ENCODE data around the gene SNX9. TPM values are rescaled to one million over a fixed set of nuclear protein-coding genes. Genes with fewer than 3 reads are reported as not detected.

SNX9 gene
- total RNA-seq, 1 experiment from 2014 or later, result 16.6 TPM

GRCh38 chr6:157977176-157977804 lies 154.2 kb downstream of the SNX9 start:
- Mint-ChIP-seq H3K27ac (ENCODE audit: unreplicated experiment) (peak overlapping the region; percentile 2), H3K9me3 (ENCODE audit: low read depth, unreplicated experiment) (no peaks in the 10 kb centered on the region), H3K36me3 (ENCODE audit: insufficient read depth, unreplicated experiment) (peaks cover 25% of the 10 kb centered on the region), H3K4me1 (ENCODE audit: low read depth, unreplicated experiment) (peaks cover 25% of the 10 kb centered on the region), H3K27me3 (ENCODE audit: unreplicated experiment) (peaks cover 19% of the 10 kb centered on the region), H3K4me3 (ENCODE audit: low read depth, unreplicated experiment) (no peak overlapping the region)
- no peak for TF ChIP-seq CTCF (IDR thresholded peaks at IDR 0.05; ENCODE audit: unreplicated experiment)
- intact Hi-C loops (cut with micrococcal nuclease; ENCODE audit: unreplicated experiment), result no loop called here
- no peak for DNase-seq
- CTCF ChIA-PET, result no interaction called here
- no TSS peak for BruUV-seq (replicated peaks)

GRCh38 chr6:157978021-157978783 lies 155.2 kb downstream of the SNX9 start:
- Mint-ChIP-seq H3K27ac (ENCODE audit: unreplicated experiment) (no peak overlapping the region), H3K36me3 (ENCODE audit: insufficient read depth, unreplicated experiment) (peaks cover 35% of the 10 kb centered on the region), H3K4me1 (ENCODE audit: low read depth, unreplicated experiment) (peaks cover 29% of the 10 kb centered on the region), H3K4me3 (ENCODE audit: low read depth, unreplicated experiment) (no peak overlapping the region), H3K9me3 (ENCODE audit: low read depth, unreplicated experiment) (no peaks in the 10 kb centered on the region), H3K27me3 (ENCODE audit: unreplicated experiment) (peaks cover 19% of the 10 kb centered on the region)
- intact Hi-C loops (cut with micrococcal nuclease; ENCODE audit: unreplicated experiment), result no loop called here
- DNase-seq, result no peak
- CTCF ChIA-PET, result no interaction called here
- no TSS peak for BruUV-seq (replicated peaks)
- TF ChIP-seq CTCF (IDR thresholded peaks at IDR 0.05; ENCODE audit: unreplicated experiment), result no peak

GRCh38 chr6:157980288-157981131 lies 157.5 kb downstream of the SNX9 start:
- CTCF ChIA-PET, result no interaction called here
- peak overlapping the region; percentile 79 for H3K4me3 Mint-ChIP-seq (ENCODE audit: low read depth, unreplicated experiment)
- H3K36me3 Mint-ChIP-seq (ENCODE audit: insufficient read depth, unreplicated experiment), result peaks cover 36% of the 10 kb centered on the region
- no peaks in the 10 kb centered on the region for H3K9me3 Mint-ChIP-seq (ENCODE audit: low read depth, unreplicated experiment)
- no TSS peak for BruUV-seq (replicated peaks)
- H3K27me3 Mint-ChIP-seq (ENCODE audit: unreplicated experiment), result peaks cover 19% of the 10 kb centered on the region
- no peak for TF ChIP-seq CTCF (IDR thresholded peaks at IDR 0.05; ENCODE audit: unreplicated experiment)
- DNase-seq, result no peak
- intact Hi-C loops (cut with micrococcal nuclease; ENCODE audit: unreplicated experiment), result no loop called here
- no peak overlapping the region for H3K27ac Mint-ChIP-seq (ENCODE audit: unreplicated experiment)
- H3K4me1 Mint-ChIP-seq (ENCODE audit: low read depth, unreplicated experiment), result peaks cover 29% of the 10 kb centered on the region

GRCh38 chr6:157981132-157981394 lies 158.0 kb downstream of the SNX9 start:
- no TSS peak for BruUV-seq (replicated peaks)
- Mint-ChIP-seq H3K4me3 (ENCODE audit: low read depth, unreplicated experiment) (peak overlapping the region; percentile 79), H3K27ac (ENCODE audit: unreplicated experiment) (no peak overlapping the region), H3K27me3 (ENCODE audit: unreplicated experiment) (peaks cover 19% of the 10 kb centered on the region), H3K36me3 (ENCODE audit: insufficient read depth, unreplicated experiment) (peaks cover 36% of the 10 kb centered on the region), H3K9me3 (ENCODE audit: low read depth, unreplicated experiment) (no peaks in the 10 kb centered on the region), H3K4me1 (ENCODE audit: low read depth, unreplicated experiment) (peaks cover 30% of the 10 kb centered on the region)
- DNase-seq, result no peak
- CTCF ChIA-PET, result interaction anchor here (1.4 kb wide), 1 partner anchor 79 kb away, joined by 4 read pairs; no protein-coding TSS in a partner anchor
- TF ChIP-seq CTCF (IDR thresholded peaks at IDR 0.05; ENCODE audit: unreplicated experiment), result no peak
- intact Hi-C loops (cut with micrococcal nuclease; ENCODE audit: unreplicated experiment), result no loop called here
